GM21381 (cell line): ENCODE results near the gene SGK1.

Experiments
- ATAC-seq: cut with Tn5 transposase; IDR thresholded peaks from one replicate; pipeline ENCODE4 v1.9.1; 2021; ENCODE audit warnings: mild to moderate bottlenecking, moderate library complexity; ENCODE audit not compliant: unreplicated experiment

Gene SGK1

GRCh38 chr6:134173366-134173725, 144.6 kb downstream of the SGK1 start:
- no peak for ATAC-seq

DNA sequence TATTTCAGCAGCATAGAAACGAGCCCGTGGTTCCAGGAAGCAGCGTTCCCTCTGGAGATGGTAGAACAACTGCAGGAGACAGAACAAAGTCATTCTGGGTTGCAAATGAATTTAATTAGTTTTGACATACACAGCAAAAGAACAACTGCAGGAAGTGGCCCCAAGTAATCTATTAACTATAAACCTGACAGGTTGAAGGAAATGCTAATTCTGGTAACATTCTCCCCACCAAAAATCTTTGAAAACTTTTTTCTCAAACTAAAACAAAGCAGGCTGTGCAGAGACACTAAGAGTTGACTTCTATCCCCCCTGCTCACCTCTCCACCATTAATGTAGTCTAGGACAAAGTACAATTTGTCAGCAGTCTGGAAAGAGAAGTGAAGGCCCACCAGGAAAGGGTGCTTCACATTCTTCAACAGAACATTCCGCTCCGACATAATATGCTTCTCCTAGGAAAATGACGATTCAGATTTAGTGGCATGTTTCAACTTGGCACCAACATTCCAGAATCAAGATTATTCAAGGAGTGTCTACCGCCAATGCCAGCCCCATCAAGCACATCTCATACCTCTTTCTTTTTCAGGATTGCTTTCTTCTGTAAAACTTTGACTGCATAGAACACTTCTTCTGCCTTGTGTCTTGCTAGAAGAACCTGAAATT, 145.1 kb downstream of the SGK1 start:
- ATAC-seq: no peak

DNA sequence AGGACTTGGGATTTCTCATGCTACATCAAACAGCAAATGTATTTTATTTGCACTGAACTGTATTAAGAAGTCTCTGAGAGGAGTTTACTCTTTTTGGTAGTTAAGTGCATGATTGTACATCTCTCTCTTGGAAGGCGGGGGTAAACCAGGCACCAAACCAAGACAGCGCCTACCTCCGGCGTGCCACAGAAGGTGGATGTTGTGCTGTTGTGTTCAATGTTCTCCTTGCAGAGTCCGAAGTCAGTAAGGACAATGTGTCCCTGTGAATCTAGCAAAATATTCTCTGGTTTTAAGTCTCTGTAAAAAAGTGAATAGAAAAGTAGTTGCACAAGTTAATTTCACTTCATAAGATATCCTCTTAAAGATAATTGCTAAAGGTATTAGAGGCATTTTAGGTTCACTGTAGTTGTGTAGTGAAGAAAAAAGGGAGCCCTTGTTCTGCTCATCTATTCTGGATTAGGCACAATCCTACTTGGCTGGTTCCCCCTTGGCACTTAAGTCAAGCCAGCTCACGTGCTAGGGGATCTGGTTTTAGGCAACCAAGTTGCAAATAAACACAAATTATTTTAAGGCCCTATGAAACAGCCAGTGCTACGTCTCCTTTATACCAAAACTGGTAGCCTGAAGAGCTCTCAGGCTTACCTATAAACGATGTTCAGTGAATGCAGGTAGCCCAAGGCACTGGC, 145.7 kb downstream of the SGK1 start:
- ATAC-seq: no peak

- ATAC-seq: no peak
Measured at GRCh38 chr6:134171517-134171916, 146.4 kb downstream of the SGK1 start.

DNA sequence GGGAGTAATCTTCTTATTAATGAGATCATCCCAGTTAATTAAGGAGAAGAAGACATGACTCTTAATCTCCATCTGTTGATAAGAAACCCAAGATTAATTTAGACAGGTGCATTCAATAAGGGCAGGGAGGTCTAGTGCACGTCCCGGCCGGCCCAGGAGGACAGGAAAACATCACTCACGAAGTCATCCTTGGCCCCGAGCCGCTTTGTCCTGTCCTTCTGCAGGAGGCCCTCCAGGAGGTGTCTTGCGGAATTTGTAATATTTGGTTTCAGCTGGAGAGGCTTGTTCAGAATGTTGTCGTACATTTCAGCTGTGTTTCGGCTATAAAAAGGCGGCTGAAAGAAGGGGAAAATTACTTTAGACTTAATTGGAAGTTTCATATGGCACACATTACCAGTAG, 147.1 kb downstream of the SGK1 start:
- no peak for ATAC-seq

DNA sequence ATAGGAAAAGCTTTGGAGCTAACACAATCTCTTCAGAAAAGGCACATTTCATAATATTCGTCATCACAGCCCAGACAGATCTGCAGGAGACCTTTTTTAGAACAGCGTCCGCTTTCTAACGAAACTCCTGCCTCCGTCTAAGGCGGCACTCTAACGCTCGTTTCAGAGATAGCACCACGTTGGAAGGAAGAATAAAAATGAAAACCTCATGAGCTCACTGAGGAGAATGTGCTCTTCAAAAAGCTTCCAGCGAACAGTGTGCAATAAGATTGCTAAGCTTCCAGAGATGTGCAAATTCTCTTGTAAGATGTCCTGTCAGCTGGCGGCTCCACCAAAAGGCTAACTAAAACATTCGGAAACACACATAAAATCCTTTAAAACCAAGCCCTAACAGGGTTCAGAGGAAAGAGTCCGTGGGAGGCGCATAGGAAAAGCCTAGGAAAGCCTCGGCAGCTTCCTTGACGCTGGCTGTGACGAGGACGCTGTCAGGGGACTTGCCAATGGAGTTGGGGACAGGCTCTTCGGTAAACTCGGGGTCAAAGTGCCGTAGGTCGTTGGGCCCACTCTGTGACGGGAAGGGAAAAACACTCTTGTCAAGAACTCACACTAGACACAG, 147.9 kb downstream of the SGK1 start:
- ATAC-seq: no peak

DNA sequence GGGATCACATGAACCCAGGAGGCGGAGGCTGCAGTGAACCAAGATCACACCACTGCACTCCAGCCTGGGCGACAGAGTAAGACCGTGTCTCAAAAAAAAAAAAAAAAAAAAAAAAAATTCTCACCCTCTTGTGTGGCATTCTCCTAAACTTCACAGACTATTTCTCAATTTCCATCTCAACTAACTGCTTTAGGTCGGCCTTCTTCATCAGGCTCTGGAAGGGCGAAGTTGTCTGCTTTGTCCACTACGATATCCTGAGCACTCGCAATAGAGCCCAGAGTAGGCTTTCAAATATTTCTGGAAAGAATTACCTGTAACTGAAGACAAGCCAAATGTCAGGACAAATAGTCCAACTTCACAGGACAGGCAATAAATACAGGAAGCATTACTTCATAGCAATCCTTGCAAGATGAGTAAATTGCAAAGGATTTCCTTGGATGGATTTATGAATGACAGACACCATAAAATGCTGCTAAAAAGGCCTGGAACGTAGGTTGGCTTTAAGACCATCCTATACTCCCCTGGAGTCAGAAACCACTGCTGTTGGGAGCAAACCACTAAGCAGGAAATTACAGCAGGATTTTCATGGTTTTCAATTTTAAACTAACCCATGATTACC, 149.2 kb downstream of the SGK1 start:
- ATAC-seq: no peak

DNA sequence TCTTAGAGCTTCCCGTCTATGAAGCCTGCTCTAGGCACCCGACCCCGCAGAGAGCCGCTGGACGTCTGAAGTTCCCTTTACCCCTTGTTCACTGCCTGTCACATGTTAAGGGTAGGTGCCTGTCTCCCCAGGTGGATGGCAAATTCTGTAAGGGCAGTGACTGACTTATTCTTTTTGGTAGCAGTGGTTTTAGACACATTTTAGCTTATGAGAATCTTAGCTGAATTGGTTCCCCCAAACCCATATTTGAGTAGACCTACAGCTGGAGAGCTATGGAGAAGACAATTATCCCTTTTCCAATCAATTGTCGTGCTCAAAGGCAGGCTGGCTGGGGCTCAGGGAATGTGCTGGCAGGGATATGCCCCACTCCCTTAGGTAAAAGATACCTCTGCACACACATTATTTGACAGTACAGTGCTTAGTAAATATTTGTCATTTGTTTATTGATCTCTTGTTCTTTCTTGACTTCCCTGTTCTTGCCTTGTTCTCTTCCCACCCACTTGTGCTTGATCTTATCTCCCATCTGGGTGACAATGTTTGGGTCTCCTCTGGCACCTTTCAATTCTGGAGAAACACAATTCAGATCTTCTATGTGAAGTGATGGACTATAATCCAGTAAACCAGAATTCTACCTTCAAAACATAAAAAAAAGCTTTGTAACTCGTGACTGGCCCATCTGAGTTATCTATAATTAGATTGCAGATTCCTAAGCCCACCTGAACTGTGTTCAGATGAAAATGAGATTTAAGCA, 151.2 kb downstream of the SGK1 start:
- ATAC-seq: no peak

GRCh38 chr6:134165561-134166201, 152.2 kb downstream of the SGK1 start:
- ATAC-seq: no peak

- ATAC-seq: no peak
Measured at GRCh38 chr6:134164300-134164699, 153.6 kb downstream of the SGK1 start.

DNA sequence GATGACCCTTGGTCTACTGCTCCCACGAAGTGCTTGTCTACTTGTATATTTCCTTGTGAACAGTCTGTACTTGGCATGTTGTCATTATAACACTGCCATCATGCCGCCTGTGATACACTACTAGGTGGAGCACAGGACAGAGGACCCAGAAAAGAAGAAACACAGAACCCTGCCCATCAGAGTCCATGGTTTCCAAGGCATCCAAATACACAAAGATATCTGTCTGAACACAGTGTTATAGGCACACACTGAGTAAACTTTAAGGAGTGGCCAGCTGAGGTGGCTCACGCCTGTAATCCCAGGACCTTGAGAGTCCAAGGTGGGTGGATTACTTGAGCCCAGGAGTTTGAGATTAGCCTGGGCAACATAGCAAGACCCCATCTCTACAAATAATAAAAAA, 155.0 kb downstream of the SGK1 start:
- ATAC-seq: no peak

GRCh38 chr6:134161041-134161440, 156.9 kb downstream of the SGK1 start:
- ATAC-seq: no peak

- ATAC-seq: no peak
Measured at GRCh38 chr6:134152767-134153485, 165.0 kb downstream of the SGK1 start.

GRCh38 chr6:134148566-134148965, 169.3 kb downstream of the SGK1 start:
- ATAC-seq: no peak

- ATAC-seq: no peak
Measured at GRCh38 chr6:134147034-134147533, 170.8 kb downstream of the SGK1 start.

DNA sequence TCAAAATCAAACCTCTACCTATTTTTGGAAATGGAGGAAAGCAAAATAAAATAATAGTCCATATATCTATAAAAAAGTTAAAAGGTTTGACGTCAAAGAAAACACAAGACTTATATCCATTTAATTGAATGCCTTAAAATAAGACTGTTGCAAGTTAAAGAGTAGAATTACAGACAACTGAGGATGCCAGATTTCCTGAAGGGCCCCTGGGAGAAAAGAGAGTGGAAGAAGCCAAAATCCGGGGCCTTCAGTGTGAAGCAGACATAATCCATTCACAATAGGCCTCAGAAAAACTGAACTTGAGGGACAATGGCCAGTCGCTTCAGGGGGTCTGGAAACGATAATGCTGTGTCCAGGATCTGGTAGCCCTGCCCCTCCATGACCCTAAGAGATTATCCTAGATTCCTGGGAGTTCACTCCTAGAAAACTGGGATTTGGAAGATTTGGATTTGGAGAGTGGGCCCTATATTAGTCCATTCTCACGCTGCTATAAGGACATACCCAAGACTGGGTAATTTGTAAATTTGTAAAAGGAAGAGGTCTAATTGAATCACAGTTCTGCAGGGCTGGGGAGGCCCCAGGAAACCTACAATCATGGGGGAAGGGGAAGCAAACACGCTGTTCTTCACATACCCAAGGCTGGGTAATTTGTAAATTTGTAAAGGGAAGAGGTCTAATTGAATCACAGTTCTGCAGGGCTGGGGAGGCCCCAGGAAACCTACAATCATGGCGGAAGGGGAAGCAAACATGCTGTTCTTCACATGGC, 171.5 kb downstream of the SGK1 start:
- no peak for ATAC-seq

GRCh38 chr6:134145786-134146185, 172.1 kb downstream of the SGK1 start:
- no peak for ATAC-seq

DNA sequence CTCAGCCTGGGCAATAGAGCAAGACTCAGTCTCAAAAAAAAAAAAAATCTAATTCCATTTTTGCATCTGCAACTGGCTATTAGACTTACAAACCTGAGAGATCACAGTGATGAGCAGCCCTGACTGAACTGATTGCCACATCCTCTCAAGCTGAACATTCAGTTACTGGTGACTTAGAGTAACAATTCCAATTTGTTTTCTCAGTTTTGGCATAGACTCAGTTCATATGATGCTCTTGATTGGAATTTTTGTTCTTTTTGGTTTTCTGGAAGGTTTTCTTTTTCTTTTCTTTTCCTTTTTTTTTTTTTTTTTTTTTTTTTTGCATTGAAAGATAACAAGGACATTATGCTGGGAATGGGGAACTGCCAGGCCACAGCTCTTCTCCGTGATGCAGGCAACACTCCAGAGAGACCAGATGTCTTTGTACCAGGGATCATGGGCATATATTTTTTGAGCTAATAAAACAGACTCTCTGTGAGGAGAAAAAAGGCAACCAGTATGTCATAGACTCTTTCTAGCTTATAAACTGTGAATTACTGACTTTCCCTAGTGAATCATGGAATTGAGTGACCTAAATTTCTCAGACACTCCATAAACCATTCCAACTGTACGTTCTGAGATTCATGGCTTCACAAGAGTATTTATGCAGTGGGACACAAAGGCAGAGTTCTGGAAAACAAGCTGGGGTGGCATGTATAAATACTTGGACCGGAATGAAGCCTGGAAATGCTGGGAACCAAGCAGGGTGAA, 179.5 kb downstream of the SGK1 start:
- no peak for ATAC-seq
